Tongue (tissue), 2 donors: ENCODE measurements around the gene TINAG. TPM values are rescaled to one million over a fixed set of nuclear protein-coding genes. Genes with fewer than 3 reads are reported as not detected.
A peak's percentile ranks its signal among the peaks of the same experiment; 100 is the strongest.
"Not testable (repeated sequence)": the region's sequence is repeated elsewhere in the genome, so short reads cannot be mapped to it uniquely, and the experiment has no call there.

Source experiments
- DNase-seq: peaks from one replicate; pipeline ENCODE4 v3.0.0-alpha.2; 2015
- total RNA-seq: library from RNA; depleted of rRNA; stranded (reverse); fragments of >200 nt; gene quantifications from one replicate; pipeline ENCODE4 v1.2.3, GENCODE V29; 2014

Gene TINAG
- total RNA-seq, 1 donor from 2014 or later = not detected

DNA sequence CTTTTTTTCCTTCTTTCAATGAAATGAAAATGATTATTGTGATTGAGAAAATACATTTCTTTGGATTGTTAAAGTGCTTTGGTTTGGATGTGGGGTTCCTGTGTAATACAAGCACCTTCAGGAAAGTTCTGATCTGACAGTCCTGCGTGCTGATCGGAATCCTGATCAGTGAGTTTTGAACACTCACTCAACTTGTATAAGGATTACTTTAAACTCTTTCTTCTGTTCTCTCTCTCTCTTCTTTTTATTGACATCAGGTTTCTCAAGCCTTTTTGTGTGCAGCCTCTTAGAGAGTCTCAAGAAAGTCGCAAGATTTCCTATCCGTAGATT is 710 bp downstream of the TINAG start:
- no peak for DNase-seq

DNA sequence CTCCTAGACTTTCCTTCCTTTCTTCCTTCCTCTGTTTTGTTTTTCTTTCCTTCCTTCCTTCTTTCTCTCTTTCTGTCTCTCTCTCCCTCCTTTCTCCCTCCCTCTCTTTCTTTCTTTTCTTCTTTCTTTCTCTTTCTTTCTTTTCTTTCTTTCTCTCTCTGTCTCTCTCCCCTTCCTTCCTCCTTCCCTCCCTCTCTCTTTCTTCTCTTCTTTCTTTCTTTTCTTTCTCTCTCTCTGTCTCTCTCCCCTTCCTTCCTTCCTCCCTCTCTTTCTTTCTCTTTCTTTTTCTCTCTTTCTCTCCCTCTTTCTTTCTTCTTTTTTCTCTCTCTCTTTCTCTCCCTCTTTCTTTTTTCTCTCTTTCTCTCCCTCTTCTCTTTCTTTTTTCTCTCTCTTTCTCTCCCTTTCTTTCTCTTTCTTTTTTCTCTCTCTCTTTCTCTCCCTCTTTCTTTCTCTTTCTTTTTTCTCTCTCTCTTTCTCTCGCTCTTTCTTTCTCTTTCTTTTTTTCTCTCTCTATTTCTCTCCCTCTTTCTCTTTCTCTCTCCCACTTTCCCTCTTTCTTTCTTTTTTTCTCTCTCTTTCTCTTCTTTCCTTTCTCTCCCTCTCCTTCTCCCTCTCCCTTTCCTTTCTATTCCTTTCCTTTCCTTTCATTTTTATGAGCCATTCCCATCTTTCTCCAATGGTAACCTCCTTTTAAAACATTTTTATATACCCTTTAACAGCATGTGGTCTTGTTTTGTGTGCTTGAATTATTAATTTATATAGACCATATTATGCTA is 2.3 kb downstream of the TINAG start:
- no peak for DNase-seq

DNA sequence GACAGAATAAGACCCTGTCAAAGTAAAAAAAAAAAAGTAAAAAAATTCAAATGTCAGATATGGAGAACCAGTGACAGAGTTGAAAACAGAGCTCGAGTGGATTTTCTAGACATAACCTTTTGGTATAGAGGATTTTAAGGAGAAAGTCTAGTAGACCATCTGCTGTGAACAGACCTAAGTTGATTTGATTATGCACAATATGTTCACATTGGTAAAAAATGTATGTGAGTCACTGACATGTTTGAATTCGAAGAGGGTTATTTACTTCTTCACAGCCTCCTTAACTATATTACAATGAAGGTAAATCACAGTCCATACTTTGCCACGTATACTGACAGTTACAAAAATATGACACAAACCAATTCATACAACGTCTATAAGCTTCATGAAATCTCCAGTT is 7.4 kb downstream of the TINAG start:
- DNase-seq = no peak

DNA sequence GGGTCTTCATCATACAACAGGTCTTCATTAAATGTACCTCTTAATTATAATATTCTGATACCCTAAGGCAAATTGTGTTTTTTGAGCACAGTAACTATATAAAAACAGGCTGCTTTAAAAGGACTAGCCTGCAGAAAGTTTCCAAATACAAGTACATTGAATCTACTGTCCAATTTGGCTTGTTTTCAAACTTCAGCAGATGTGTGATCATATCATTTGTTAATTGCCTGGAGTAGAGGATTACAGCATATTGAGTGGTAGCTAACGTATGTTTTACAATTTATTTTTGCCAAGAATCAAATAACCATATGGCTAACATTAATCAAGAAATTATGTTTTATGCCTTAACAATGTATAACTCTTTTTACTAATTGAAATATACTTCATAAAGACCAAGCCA is 12.6 kb downstream of the TINAG start:
- DNase-seq = peak; percentile 40

DNA sequence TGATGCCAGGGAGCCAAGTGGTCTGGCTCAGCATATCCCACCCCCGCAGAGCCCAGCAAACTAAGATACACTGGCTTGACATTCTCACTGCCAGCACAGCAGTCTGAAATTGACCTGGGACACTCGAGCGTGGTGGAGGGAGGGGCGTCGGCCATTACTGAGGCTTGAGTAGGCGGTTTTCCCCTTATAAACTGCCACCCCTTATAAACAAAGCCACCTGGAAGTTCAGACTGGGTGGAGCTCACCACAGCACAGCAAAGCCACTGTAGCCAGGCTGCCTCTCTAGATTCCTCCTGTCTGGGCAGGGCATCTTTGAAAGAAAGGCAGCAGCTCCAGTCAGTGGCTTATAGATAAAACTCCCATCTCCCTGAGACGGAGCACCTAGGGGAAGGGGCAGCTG is 19.4 kb downstream of the TINAG start:
- DNase-seq = no peak

DNA sequence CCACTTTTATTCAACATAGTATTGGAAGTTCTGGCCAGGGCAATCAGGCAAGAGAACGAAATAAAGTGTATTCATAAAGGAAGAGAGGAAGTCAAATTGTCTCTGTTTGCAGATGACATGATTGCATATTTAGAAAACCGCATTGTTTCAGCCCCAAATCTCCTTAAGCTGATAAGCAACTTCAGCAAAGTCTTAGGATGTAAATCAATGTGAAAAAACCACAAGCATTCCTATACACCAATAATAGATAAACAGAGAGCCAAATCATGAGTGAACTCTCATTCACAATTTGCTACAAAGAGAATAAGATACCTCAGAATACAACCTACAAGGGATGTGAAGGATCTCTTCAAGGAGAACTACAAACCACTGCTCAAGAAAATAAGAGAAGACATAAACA is 23.3 kb downstream of the TINAG start:
- DNase-seq = not testable (repeated sequence)

DNA sequence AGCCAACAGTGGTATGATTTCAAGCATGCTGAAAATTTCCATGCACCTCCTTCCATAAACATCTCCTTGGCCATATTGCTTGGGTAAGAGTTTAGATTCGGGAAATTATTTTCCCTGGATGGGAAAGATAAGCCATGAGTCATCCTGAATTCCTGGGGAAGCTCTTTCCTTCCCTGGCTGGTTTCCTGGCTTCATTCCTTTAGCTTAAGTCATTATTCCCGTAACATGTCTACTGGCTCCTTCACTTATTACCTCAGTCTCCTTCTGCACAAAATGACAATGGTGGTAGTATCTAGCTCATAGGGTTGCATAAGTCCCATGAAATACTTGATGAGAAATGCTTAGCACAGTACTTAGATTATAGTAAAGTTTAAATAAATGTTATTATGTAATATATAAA is 27.6 kb downstream of the TINAG start:
- peak; percentile 13 for DNase-seq

DNA sequence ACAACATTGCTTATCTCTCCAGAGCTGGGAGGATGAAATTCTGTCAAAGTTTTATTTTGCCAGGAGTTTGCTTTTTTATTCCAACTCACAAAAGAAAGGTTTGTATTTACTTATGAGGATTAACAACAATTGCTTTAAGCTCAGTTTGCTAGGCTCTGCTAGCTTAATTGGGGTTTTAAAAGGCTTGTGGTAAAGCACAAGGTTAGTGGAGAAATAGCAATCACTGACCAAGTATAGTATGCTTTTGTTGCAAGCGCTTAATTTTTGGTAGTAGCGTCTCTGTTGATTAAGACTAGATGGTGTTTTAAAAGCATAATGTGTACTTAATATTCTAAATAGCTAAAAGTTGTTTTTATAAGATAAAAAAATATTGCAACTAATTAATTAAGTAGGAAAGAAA is 45.7 kb downstream of the TINAG start:
- DNase-seq = no peak

DNA sequence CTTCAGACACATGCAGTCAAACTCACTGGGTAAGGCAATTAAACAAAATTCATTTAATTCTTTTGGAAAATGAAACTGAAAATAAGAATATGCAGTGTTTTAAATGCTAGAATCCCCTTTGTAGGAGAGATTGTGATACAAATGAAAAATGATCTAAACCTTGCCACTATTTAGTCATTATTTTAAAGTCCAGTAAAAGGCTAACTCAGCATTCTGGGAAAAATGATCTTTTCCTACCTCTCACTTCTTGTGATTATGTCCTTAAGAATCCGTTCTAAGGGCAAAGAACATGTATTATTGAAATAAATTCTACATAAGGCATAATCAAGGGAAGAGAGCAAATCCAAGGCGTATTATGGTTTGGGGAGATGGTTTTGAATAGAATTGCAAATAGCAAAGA is 46.4 kb downstream of the TINAG start:
- no peak for DNase-seq

DNA sequence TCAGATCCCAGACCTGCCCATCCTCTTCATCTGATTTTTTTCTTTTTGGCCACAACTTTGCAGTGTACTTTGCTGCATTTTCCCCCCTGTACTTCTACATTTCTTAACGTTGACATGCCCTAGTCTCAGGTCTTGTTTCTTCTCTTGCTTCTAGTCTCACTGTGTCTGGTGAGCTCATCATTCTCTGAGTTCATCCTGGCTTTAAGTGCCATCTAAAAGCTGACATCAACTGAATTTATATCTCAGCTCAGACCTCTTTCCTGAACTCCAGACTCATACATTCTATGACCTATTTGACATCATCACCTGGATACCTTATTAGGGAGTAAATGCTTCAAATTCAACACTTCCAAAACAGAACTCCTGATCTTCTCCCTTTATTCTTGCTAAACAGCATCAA is 48.9 kb downstream of the TINAG start:
- DNase-seq = no peak

DNA sequence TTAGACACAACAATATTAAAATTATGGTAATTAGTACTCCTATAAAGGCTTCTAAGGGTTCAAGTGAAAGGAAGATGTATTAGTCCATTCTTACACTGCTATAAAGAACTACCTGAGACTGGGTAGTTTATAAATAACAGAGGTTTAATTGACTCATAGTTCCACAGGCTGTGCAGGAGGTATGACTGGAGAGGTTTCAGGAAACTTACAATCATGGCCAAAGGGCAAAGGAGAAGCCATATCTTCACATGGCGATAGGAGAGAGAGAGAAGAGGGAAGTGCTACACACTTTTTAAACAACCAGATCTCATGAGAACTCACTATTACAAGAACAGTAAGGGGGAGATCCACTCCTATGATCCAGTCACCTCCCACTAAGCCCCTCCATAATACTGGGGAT is 52.9 kb downstream of the TINAG start:
- no peak for DNase-seq

DNA sequence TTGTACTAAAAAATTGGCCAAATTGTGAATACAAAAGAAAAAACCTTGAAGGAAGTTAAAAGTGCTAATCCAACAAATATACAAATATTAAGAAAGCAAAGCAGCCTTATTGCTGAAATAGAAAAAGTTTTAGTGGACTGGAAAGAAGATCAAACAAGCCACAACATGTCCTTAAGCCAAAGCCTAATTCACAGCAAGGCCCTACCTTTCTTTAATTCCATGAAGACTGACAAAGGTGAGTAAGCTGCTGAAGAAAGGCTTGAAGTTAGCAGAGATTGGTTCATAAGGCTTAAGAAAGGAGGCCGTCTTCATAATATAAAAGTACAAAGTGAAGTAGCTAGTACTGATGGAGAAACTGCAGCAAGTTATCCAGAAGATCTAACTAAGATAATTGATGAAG is 53.5 kb downstream of the TINAG start:
- DNase-seq = no peak

DNA sequence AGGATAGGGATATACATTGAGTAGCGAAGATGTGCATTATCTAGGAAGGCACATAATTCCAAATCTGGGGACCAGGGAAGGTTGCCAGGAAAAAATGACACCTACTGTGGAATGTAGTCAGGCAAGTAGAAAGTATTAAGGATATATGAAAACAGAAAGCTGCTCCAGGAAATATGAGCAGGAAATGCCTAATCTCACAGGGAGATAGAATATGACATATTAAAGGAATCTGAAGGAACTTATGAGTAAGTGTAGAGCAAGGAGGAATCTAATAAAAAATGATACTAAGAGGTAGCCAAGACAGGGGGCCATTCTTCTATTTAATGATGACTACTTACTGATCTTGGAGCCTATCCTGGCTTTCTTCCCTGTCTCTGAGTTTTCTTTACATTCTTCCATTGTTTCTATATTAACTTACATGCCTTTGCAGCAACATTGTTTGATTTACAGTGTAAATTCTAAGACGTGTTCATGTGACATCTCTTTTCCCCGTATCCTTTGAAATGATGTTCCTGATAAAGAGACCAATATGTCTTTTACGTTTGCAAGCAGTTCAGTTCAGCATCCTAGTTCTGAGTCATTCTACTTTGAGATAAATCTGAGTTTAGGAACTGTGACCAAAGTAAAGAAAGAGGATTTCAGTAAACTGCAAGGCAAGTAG is 58.6 kb downstream of the TINAG start:
- DNase-seq = no peak

DNA sequence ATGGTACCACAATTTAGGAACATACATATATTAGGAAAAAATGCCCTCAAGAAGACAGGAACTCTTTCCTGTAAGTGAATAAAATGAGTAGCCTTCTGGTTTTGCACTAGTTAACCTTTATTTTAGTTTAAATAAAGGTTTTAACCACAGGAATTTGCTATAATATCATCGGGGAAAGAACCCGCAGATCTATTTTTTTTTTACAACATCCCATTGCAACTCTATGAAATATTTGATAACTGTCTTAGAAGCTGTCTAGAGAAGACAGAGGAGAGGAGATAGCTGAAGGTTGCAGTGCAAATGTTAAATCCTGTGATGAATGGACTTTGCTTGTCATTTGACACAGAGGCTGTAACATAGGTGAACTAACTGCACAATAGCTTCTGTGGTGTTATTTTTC is 69.5 kb downstream of the TINAG start:
- no peak for DNase-seq

DNA sequence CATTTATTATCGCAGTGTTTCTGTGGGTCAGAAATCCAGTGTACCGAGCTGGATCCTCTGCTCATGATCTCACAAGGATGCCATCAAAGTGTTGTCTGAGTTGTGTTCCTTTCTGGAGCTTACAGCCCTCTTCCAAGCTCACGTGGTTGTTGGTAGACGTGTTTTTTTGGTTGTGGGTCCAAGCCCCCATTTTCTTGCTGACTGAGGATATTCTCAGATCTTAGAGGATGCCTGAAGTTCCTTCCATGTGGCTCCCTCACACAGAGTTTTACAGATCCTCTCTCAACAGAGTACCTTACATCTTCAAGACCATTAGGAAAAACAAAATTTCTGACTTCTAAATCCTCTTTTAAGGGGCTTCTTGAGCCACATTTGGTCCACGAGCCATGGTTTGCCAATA is 78.1 kb downstream of the TINAG start:
- DNase-seq = no peak

DNA sequence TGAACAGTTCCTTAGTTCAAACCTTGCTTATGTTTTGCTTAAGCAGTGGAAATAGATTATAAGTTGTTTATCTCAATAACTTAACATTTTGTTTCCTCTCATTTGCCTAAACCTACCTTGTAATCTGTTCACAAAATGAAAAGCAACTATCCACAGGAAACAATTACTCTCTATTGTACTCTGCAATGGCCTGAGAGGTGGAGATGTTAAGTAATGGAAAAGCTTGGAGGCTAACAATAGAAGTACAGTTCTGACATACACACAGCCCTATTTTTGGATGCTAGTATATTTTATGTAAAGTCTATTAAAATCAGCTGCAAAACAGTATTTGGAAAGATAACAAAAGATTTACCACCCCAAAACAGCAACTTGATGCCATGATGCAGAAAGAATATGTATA is 82.1 kb downstream of the TINAG start:
- no peak for DNase-seq

DNA sequence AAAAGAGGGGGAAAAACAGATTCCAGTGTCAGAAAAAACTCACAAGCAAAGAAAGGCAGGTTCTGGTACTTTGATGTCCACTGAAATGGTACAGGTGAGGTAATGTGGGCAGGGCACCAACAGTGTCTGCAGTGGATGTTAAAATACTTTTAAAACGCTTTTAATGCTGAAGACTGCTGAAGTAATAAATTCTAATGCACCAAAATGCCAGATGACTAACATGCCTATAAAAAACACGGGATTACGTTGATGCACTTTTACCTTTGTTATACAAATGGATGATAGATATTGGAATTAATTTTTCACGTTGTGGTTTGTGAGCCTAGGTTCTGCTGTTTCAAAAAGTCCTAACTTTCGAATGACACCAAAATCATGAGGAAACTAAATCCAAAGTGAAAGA is 83.3 kb downstream of the TINAG start:
- no peak for DNase-seq

DNA sequence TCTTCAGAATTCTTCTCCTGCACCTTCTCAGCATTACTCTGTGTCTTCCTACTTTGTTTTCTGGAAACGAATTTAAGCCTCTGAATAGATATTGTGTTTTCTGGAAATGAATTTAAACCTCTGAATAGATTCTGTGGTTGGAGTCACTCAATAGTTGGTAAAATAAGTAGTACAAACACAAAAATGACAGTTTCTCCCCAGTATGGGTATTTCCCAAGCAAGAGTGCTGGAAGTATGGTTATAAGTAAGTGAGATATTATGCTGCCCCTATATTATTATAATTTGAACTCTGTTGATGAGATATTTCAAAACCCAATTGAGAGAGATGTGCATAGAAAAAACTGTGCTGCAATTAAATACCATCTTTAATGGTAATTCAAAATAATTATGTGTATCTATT is 94.9 kb downstream of the TINAG start:
- DNase-seq = no peak

DNA sequence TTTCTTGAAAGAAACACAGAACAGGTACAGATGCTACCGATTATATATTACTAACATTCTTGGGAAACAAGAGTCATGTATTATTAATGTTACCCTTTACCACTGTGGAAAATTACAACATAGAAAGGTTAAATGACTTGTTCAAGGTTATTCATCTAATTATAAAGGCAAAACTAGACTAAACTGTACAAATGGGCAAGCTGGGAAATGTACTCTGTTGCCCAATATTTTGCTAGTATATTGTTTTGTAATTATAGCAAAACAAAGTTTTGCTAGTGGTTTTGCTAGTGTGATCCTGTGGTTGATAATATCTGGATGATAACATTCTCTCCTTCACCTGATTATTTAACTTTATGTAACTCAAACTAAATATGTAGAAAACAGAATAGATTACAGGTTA is 96.5 kb downstream of the TINAG start:
- DNase-seq = no peak

DNA sequence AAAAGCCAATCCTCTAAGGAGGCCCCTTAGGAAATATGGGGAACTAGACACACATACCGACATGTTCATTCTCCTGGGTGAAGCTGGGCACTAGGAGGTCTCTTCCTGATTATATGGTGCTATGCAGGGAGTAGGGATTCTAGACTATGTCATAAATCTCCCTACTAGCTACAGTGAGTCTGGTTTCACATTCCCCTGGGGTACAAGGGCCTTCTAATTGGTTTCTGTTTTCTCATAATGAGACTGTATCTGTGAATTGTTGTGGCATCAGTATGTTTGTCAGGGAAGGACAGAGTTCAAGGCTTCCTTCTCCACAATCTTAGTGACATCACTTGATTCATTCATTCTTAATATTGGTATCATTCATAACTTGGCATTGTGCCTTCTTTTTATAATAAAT is 103.5 kb downstream of the TINAG start:
- DNase-seq = no peak

DNA sequence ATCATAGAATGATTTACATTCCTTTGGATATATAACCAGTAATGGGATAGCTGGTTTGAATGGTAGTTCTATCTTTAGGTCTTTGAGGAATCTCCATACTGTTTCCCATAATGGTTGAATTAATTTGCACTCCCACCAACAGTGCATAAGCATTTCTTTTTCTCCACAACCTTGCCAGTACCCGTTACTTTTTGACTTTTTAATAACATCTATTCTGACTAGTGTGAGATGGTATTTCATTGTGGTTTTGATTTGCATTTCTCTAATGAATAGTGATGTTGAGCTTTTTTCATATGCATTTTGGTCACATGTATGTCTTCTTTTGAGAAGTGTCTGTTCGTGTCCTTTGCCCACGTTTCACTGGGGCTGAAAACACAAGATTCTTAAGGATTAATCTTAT is 107.3 kb downstream of the TINAG start:
- no peak for DNase-seq

DNA sequence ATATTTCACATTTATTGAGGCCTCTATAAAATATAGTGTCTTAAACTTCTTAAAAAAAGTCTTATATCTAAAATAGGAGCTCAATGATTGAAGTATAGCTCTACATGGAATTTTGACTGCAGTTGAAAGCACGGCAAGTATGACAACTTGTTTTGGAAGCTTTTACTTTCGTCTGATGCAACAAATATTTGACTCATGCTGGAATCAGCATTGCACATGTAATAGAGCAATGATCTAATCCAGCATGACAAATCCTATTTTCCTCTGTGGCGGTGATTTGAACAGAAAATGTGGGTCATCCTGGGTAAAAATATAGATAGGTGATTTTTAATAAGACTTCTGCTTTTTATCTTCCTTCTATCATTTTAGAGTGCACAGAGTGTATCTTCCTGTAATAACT is 111.6 kb downstream of the TINAG start:
- peak; percentile 29 for DNase-seq

DNA sequence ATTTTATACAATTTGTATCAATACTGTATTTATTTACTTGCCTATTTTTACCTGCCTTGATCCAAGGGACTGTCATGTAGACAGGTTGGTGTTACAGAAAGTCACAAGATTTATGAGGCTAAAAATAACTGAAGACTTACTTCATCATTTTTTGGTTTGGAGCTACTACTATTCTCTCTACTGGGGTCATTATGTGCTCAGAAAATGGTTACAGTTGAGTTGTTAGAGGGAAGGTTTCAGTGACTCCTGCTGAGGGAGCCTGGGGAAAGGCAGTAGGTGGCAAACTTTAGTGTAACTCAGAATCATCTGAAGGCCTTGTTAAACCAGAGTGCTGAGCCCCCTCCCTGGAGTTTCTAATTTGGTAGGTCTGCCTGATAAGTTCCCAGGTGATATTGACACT is 118.8 kb downstream of the TINAG start:
- no peak for DNase-seq

DNA sequence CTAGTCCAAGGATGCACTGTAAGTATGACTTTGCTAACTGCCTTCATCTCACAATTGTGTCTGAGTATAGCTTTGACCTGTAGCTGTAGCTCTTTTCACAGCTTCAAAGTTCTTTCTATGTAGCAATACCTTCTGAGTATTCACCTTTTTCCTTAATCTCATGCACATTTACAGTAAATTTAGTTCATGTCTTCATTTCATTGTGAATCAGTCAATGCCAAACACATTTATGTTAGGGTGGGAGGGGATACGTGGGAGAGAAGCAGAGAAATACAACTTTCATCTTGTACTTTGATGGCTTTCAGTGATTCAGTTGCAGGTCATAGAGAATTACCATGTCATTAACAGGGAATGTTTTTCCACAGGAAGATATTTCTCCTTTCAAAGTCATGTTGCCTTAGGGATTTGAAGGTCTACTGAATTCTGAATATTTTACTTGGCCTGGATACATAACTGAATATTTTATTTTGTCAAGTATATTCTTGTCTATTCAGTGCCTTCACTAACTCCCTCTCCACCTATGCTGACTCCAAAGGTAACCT is 119.2 kb downstream of the TINAG start:
- DNase-seq = no peak
